DMS53 treated with DMSO at 0.1 percent for 48 hours (cell line): ENCODE data around the gene FAM193B.
A peak's percentile ranks its signal among the peaks of the same experiment; 100 is the strongest.
"Not testable (repeated sequence)": the region's sequence is repeated elsewhere in the genome, so short reads cannot be mapped to it uniquely, and the experiment has no call there.

Experiments used
- DNase-seq: peaks from one replicate; lab custom pipeline; 2025; ENCODE audit not compliant: unreplicated experiment; lab: John Stamatoyannopoulos, UW

FAM193B gene

DNA sequence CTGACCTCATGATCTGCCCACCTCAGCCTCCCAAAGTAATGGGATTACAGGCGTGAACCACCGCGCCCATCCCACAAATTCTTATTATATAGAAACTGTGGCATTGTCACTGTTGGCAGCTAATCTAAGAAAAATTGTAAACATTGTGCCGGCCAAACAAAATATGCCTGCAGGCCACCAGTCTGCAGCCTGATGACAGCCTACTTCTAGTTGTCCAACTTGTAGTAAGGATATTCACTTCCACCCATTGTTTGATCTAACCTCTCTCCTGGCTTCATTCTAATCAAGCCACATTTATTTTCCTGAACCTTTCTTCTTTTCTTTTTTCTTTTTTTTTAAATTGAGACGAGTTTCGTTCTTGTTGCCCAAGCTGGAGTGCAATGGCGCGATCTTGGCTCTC lies 24.0 kb upstream of the FAM193B start:
- DNase-seq = no peak

DNA sequence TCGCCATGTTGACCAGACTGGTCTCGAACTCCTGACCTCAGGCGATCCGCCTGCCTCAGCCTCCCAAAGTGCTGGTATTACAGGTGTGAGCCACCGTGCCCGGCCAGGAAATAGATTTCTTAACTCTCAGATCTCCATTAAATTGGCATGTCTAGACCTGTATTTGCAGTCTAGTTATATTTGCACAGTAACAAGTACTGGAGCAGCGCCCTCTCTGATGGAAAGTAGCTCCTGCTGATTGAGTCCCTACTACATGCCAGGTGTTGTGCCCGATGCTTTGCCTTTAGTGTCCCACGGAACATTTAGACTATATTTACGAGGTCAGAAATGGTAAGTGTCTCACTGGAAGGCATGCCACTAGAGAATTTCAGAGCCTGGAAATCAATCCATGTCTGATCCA lies 21.8 kb upstream of the FAM193B start:
- no peak for DNase-seq

DNA sequence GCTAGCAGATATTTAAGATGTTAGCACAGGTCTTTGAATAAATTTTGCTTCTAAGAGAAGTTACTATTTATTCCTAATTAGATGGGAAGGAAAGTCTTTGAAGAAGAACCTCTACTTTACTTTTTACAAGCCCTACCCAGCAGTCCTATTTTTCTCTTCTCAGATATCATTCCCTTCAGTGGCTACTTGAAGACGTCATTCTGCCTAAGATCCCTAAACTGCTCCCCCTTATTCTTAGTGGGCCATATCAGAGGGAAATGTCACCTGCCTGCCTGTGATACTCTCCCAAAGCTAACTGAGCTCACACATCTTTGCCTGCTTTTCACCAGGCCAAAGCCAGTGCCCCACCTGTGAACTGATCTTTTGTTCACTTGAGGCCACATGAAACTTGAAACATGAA lies 21.1 kb upstream of the FAM193B start:
- DNase-seq = no peak

DNA sequence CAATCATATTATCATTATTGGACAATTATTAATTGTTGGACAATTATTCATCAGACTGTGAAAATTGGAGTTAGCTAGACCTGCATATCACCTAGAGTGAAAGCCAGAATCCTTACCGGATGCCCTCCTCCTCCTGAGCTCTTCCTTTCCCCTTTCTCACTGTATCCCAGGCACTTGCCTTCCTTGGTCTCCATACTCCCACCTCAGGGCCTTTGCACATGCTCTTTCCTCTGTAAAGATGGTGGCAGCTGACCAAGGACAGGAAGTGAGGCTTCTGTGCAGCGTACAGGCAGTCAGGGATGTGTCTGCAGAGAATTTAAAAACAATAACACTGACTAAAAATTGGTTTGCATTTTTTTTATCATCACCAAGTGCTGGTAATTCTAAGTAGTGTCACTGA lies 15.5 kb upstream of the FAM193B start:
- no peak for DNase-seq

DNA sequence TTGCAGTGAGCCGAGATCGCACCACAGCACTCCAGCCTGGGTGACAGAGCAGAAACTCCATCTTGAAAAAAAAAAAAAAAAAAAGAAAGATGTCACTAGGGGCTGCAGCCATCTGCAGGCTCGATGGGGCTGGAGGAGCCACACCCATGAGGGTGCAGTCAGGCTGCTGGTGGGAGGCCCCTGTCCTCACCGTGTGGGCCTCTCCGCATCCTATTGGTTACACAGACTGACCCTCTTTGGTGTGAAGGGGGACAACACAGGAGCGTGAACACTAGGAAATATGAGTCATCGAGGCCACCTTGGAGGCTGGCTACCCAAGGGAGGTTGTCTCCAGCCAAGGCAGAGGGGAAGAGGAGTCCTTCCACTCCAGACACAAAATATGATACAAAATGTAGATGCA lies 14.0 kb upstream of the FAM193B start:
- no peak for DNase-seq

DNA sequence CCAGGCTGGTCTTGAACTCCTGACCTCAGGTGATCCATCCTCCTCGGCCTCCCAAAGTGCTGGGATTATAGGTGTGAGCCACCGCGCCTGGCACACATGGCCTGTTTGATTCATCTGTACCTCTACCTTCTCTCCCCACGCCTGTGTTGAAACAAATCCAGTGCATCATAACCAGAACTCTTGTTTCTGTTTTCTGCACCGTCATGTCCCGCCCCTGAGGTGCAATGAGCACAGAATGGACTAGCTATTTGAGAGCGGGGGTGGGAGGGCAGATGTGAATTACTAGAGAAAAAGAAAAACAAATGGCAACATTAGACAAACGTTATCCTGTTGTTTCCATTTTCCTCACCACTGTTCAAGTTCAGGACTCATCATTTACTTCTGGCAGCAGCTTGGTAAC lies 10.7 kb upstream of the FAM193B start:
- no peak for DNase-seq

DNA sequence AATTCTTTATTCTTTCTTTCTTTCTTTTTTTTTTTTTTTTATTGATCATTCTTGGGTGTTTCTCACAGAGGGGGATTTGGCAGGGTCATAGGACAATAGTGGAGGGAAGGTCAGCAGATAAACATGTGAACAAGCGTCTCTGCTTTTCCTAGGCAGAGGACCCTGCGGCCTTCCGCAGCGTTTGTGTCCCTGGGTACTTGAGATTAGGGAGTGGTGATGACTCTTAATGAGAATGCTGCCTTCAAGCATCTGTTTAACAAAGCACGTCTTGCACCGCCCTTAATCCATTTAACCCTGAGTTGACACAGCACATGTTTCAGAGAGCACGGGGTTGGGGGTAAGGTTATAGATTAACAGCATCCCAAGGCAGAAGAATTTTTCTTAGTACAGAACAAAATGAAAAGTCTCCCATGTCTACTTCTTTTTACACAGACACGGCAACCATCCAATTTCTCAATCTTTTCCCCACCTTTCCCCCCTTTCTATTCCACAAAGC lies 5.1 kb upstream of the FAM193B start:
- DNase-seq = not testable (repeated sequence)

DNA sequence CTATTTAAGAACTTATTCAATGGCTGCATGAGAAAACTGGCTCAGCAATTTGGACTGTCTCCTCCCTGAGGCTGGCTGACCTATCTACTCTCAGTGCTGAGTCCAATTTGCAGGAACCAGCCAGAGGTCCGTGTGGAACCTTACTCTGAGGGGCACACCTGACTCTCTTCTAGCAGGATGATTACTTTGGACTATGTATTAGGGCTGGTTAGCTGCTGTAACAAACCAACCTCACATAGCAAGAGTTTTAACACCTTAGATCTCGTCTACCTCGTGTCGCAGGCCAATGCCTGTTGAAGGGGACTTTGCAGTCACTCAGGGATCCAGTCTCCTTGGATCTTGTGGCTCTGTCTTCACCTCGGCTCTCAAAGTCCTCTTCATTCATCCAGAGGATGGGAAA lies 3.4 kb upstream of the FAM193B start:
- no peak for DNase-seq

DNA sequence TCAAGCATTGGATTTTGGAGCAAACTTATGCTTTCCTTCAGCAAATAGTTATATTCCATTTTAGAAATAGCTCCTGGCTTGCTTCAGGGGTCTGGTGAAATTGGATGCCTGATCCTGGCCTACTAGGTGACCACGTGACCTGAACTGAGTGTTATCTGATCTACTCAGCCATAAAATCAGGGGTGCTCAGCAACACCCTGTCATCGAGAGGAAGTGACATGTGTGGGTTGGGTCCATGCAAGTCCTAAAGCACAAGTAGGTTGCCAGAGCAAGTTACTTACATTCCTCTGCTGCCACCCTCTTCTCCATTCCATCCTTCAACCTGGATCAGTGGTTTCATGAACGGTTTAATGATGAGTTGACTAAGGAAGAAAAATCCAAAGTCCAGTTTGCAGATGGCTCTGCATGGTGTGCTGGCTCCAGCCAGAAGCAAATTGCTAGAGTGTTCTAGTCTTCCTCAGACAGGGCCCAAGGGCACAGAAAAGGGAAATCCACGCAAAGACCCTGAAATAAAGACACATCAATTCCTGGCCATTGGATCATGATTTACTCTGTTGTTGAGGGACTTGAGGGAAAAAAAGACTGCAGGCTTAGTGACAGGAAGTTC lies 2.8 kb upstream of the FAM193B start:
- DNase-seq = no peak

DNA sequence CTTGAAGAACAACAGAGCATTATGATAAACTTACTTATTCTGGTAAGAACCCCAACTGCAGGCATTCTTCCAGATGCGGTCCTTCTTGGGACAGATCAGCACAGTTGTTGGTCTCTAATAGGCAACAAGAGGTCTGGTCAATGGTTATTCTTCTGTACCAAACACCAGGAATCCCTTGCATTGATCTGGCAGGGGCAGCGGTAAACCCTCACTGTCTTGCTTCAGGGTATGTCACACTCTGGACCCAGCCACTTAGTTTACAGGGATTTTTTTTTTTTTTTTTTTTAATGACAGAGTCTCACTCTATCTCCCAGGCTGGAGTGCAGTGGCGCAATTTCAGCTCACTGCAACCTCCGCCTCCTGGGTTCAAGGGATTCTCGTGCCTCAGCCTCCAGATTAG lies 1.3 kb upstream of the FAM193B start:
- DNase-seq = no peak

DNA sequence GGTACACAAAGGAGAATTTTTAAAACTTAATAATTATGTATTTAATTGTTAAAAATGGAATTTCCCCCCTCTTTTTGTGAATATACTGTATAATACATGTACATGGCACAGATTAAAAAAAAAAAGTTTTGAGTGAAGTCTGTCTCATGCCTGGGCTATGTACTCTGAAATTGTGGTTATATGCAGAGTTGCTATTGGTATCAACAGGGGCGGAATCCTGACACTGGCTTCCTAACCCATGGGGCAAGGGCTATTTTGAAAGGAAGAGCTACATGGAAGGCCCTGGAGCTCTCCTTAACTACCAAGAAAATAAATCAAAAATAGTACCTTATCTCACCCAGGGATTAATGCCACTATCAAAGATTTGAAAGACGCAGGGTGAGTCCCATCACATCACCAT lies 865 bp upstream of the FAM193B start:
- no peak for DNase-seq

DNA sequence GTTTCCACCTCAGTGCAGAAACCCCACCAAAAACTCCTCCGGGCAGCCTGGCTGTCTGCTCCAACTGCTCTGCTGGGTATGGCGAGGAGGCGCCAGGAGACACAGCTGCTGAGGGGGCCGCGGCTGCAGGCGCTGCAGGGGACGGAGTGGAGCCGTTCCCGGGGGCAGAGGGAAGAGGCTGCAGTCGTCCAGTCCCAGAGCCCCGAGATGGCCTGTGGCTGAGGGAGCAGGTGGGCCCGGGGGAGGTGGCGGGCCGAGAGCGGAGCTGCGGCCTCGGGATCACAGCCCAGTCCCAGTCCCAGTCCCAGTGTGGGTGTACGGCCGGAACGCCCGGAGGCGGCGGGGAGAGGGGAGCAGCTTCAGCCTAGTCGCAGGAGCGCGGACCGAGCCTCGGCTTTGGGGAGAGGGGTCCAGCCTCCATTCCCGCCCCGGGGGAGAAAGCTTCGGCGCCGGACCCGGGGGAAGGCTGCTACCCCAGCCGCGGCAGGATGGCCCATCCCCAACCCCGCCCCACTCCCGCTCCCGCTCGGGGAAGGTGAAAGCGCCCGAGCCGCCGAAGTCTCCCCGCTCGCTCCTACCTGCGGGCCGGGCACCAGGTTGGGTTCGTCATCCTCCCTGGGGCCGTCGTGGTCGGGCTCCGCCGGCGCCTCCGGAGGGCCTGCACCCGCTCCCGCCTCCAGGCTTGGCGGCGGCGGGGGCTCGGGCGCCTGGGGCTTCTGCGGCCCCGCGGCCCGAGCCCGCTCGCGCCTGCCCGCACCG lies 513 bp downstream of the FAM193B start:
- DNase-seq = no peak

DNA sequence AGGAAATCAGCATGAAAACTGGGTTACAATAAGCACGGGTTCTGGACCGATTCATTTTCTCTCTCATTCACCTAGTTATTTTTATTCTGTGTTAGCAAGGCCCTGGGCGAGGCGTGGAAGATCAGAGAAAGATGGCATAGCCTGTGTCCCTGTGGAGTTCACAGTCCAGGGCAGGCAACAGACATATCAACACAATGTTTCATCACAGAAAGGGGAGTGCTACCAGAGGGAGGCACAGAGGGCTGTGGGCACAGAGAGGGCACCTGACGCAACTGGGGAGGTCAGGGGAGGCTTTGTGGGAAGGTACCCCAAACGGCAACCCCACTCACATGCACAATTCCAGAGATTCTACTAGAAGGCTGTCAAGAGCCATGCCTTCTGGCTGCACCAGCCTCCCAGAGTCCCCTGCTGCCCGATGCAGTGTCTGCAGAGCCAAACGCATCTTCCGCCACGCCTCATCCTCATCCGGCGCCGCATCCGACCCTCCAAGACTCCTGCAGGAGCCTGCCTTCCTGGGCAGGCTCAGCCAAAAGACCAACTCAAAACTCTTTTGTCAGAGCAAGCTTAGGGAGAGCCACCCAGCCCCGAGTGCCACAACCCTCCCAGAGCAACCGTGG lies 1.4 kb downstream of the FAM193B start:
- DNase-seq = no peak

DNA sequence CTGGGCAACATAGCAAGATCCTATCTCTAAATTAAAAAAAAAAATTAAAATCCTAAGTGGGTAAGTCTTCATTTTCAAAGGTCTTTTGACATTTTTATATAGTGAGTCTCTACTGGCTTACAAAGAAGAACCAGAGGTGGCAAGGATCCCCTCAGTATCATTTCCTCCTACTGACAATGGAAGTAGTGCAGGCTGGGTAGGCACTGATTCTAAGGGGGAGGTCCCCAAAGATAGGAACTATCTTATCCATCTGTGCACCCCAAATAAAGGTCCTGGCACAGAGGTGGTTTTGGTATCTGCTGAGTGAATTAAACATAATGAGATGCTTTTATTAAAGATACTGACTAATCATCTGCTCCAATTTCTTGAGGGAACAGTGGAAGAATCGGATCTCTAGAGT lies 4.2 kb downstream of the FAM193B start:
- no peak for DNase-seq

DNA sequence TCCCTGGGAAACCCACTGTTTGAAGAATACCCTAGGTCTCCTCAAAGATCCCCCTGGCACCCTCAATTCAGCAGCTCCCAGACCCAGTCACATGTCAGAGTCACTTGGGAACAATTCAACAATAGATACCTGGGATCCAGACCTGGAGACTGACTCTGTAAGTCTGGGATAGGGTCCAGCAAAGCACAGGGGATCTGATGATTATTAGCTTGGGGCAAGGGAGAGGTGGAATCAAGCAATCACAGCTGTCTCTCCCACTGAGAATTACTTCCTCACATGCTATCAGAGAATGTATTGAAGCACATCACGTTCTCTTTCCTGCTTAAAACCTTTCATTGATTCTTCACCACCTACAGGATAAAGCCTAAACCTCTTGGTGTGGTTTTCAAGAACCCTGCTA lies 5.9 kb downstream of the FAM193B start:
- DNase-seq = no peak

DNA sequence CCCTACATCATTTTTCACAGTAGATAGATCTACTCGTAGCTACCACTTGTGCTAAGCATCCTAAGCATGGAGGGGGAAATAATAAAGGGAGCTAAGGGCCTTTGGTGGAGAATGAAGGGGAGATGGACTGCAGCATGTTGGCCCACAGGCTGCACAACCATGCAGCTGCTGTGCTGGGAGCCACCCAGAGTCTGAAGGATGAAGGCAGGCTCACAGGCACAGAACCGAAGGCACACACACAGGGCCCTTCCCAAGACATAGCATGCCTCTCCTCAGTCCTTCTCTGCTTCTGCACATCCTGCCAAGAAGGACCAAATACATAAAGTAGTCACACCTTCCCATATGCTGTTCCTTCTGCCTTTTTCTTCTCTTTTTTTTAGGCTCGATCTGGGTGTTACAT lies 6.6 kb downstream of the FAM193B start:
- DNase-seq = no peak

DNA sequence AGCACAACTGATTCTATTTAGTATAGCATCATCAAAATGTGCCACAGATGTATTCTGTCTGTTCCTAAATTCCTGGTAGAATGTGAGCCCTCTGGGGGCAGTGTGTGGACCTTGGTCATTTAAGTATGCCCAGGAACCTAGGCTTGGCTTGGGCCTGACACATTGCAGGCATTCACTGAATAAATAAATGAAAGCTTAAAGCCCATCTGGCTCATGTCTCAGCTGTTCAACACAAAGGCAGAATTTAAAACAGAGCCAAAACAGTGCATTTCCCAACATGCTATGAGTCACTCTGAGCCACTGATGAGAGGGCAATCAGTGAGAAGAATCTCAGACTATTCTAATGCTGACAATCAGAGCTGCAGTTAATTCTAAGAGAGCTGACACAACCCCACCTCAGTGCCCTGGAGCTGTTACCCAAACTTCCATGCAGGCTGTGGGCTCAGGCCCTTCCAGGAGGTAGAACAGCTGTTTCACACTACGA lies 8.1 kb downstream of the FAM193B start:
- peak; percentile 1 for DNase-seq

DNA sequence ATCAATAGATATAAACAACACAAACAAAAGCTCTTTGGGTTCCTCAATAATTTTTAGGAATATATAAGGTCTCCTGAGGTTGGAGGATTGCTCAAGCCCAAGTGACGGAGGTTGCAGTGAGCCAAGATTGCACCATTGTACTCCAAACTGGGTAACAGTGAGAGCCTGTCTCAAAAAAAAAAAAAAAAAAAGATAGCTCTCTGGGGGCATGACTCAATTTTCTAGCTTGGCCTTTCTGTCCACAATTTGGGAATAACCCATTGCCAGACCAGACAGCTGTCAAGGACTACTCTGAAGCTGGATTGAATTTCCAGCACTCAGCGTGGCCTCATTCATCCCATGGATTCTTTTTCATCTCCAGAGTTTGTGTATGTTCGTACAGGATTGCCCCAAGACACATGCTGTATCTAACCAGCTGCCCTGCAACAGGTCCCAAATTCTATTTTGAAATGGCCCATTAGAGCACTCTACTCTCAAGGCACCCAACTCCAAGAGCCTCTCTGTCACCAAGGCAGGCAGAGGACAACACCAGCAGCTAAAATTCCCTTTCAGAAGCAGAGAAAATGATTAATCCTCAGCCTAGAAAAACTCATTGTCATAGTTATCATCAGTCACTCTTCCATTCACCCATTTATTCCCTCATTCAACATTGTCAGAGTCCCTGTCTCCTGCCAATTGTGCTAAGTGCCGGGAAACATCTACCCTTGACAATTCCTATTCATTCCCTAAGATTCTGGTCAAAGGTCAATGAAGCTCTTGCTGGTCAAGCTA lies 8.7 kb downstream of the FAM193B start:
- DNase-seq = no peak

DNA sequence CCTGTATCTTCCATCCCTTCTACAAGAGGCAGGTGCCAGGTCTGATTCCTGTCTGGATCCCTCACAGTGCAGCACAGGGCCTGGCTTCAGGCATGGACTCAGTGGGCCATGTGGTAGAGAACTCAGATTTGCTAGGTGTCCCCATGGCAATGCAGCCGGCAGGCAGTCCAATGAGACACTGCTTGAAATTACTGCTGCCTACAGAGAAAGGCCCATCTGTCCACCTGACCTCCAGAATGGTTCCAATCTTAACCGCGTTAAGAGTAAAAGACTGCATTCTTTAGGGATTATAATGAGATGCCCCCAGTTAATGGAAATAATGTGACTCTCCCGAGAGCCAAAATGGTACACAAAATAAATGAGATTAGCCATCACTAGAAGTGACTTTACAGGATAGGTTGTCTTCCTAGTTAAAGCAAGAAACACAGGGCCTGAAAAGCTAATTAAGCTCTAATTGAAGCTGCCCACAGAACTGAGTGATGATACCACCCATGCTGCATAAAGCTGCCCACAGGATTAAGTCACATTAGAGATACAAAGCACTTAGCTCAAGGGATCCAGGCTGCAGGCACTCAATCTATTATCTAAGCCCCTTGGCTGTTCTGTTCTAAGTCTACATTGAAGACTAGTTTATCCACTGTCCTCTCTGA lies 11.4 kb downstream of the FAM193B start:
- no peak for DNase-seq

DNA sequence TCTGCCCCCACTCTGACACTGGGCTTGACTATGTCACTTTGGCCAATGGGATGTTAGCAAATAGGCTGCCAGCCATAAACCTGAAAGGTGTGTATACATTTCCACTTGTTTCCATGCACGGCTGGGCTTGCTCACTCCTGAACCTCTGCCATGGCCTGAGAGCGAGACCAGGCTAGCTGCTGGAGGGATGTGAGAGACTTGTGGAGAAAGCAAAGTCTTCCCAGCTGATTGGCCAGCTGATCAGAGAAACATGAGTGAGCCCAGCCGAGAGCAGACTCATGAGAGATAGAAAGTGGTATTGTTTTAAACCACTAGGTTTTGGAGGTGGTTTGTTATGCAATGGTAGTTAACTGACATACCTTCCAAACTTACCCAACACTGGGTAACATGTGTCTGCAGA lies 13.9 kb downstream of the FAM193B start:
- DNase-seq = no peak

DNA sequence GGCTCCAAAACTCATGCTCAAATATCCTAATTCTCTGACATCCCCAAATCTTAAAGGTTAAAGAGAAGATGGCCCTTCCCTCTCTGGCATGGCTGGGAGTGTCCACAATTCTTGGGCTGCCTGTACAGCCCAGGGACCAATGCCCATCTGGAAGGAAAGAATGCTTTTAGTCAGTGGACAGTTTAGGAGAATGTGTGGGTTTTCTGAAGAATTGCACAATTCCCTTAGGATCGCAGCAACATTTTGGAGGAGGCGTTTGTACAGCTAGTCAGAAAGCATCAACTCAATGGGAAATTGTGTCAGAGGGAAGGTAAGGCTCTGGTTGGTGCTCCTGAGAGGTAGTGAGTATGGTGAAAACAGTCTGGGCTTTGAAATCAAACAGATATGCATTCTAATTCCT lies 15.0 kb downstream of the FAM193B start:
- DNase-seq = no peak
